ENCODE measurements around the gene CHD2.

DNA sequence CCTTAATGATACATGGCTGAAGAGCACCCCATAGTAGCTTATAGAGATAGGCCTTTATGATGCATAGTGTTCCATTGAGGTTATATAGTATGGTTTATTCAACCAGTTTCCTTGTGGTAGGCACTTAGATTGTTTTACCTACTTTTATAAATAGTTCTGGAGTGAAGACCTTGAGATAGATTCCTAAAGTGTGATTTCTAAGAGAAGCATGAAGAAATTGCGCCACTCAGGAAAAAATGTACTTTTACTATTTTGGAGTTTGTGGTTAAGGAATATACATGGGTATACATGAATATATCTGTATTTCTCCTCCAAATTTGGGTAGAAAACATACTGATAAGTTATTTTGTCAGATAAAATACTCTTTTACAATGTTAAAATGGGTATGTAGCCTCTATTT, 70.5 kb downstream of the CHD2 start:
- TF ChIP-seq SP1 (IDR thresholded peaks at IDR 0.05), result no peak
- TF ChIP-seq RAD21 (IDR thresholded peaks at IDR 0.05), result no peak
- TF ChIP-seq, protein P1, sequence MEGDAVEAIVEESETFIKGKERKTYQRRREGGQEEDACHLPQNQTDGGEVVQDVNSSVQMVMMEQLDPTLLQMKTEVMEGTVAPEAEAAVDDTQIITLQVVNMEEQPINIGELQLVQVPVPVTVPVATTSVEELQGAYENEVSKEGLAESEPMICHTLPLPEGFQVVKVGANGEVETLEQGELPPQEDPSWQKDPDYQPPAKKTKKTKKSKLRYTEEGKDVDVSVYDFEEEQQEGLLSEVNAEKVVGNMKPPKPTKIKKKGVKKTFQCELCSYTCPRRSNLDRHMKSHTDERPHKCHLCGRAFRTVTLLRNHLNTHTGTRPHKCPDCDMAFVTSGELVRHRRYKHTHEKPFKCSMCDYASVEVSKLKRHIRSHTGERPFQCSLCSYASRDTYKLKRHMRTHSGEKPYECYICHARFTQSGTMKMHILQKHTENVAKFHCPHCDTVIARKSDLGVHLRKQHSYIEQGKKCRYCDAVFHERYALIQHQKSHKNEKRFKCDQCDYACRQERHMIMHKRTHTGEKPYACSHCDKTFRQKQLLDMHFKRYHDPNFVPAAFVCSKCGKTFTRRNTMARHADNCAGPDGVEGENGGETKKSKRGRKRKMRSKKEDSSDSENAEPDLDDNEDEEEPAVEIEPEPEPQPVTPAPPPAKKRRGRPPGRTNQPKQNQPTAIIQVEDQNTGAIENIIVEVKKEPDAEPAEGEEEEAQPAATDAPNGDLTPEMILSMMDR (IDR thresholded peaks at IDR 0.05; ENCODE audit: low read depth, low read length, missing input control), result no peak
